ENCODE results near the gene TCL1B. TPM values are rescaled to one million over a fixed set of nuclear protein-coding genes. Genes with fewer than 3 reads are reported as not detected.

TCL1B gene
- total RNA-seq, 1 experiment from 2014 or later, result not detected

Other genes starting within 250 kb of the TCL1B start
- 0.44 and 2.8 TPM in 2 replicates for gene SYNE3, start 169.8 kb upstream of the TCL1B start, total RNA-seq (2014; rRNA removed; shearing (Covaris generic))
- 40.9 and 57.1 TPM in 2 replicates for gene GLRX5, start 151.4 kb upstream of the TCL1B start, total RNA-seq (2014; rRNA removed; shearing (Covaris generic))
- gene TCL1A, start 27.7 kb downstream of the TCL1B start, total RNA-seq (2014; rRNA removed; shearing (Covaris generic)), result not detected in 2 replicates
- gene TUNAR, start 190.4 kb downstream of the TCL1B start, total RNA-seq (2014; rRNA removed; shearing (Covaris generic)), result not detected in 2 replicates

All from M059J (cell line).